Anterior cingulate cortex (tissue), 58 donors: ENCODE results near the gene NUP37.
"Not testable (repeated sequence)": the region's sequence is repeated elsewhere in the genome, so short reads cannot be mapped to it uniquely, and the experiment has no call there.

Experiments
- DNase-seq, 58 donors: peaks; one replicate each; lab custom pipeline; 2025; lab: John Stamatoyannopoulos, UW

NUP37 gene, protein sequence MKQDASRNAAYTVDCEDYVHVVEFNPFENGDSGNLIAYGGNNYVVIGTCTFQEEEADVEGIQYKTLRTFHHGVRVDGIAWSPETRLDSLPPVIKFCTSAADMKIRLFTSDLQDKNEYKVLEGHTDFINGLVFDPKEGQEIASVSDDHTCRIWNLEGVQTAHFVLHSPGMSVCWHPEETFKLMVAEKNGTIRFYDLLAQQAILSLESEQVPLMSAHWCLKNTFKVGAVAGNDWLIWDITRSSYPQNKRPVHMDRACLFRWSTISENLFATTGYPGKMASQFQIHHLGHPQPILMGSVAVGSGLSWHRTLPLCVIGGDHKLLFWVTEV

DNA sequence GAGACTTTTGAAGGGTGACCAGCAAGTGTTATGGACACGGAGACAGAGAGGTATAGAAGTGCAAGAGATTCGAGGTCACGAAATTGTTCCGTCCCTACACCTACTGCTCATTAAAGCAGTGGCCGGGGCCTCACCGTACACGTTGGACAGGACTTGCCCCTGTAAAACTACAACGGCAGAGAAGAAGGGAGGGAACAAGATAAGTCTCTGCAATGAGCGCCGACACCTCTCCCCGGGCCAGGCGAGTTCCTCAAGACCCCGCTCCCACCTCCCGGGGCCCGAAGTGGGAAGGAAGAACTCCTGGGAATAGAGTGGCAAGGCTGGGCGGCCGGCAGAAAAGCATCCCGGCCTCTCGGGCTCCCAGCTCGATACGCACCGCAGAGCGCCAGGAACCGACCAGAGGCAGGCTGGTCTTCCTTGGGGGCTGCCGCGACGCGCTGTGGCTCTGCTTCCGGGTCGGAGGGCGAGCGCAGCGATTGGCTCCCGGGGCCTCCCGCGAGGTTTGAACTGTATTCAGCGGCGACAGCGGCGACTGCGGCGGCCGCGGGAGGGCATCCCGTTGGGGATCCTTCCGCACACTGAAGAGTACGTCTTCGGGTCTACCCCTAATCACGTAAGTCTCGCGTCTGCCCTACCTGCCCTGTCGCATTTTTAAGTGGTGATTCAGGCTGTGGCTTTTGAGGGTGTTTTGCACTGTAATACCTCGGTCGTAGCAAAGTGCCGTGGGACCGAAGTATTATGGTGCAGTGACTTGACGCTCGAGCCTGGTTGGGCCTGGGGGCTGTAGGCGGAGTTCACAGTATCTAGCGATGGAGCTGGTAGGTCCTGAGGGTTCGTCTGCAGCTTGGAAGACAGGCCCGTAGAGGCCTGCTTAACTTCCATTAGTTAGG, at the start of gene NUP37, which contains the start of gene PARPBP:
TSS of gene NUP37 (minus strand) at position 441 of the 890 bp plus-strand sequence. CDS start 1,596 bp downstream, outside the sequence.
TSS of gene PARPBP (plus strand) at position 510 of the 890 bp plus-strand sequence. CDS start 3,706 bp downstream, outside the sequence.
- peak; percentile 31 to 92 (median 82) for DNase-seq

DNA sequence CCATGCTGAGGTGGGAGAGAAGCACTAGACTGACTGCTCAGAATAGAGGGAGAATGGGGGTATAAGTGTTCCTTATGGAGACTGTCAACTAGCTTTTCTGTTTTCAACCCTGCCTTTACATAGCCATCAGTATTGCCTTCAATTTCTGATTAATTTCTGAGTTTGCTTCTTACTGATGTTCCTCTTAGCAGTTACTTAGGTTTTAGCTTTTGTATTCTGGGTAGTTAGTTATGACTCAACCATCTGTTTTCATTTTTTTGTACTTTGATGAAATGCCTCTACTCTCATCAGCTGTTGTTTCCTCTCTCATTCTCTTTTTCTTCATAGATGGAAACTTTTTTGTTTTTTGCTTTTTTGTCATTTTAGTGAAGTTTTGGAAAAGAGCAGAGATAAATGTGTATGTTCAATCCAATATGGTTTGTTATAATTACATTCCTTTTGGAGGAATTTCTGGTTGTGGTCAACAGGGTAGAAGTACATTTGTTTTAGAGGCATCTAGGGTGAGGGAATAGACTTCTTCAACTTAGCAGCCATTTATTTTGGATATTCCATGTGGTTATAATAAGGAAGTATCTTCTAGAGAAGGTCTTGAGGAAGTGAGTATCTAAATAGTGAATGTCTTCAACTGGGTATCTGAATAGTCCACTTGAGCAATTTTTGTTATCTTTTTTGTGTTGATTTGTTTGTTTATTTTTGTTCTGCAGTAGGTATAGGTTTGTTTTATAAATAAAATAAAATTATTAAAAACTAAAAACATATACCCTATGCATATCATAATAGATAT, 48.1 kb upstream of the NUP37 start:
- DNase-seq = no peak

DNA sequence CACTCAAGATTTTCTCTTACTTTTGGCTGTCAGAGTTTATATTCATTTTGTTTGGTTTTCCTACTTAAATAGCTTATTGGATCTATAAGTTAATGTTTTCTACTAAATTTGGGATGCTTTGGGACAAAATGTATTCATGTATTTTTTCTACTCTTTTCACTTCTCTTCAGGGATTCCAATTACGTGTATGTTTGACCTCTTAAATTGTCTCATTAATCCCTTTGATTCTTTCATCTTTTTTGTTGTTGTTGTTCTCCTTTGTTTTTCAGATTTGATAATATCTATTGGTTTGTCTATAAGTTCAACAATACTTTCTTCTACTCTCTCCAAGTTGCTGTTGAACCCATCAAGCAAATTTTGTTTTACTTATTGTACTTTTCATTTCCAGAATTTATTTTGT, 43.5 kb upstream of the NUP37 start:
- DNase-seq = no peak

DNA sequence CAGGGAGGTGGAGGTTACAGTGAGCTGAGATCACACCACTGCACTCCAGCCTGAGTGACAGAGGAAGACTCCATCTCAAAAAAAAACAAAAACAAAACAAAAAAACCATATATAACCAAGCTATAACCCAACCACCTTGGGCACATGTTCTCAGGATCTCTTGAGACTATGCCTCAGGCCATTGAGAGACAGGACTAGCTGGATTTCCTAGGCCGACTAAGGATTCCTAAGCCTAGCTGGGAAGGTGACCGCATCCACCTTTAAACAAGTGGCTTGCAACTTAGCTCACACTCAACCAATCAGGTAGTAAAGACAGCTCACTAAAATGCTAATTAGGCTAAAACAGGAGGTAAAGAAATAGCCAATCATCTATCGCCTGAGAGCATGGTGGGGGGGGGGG, 35.3 kb upstream of the NUP37 start:
- not testable (repeated sequence) for DNase-seq

DNA sequence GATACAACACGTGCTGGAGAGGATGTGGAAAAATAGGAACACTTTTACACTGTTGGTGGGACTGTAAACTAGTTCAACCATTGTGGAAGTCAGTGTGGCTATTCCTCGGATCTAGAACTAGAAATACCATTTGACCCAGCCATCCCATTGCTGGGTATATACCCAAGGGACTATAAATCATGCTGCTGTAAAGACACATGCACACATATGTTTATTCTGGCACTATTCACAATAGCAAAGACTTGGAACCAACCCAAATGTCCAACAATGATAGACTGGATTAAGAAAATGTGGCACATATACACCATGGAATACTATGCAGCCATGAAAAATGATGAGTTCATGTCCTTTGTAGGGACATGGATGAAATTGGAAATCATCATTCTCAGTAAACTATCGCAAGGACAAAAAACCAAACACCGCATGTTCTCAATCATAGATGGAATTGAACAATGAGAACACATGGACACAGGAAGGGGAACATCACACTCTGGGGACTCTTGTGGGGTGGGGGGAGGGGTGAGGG, 27.2 kb upstream of the NUP37 start:
- not testable (repeated sequence) for DNase-seq

DNA sequence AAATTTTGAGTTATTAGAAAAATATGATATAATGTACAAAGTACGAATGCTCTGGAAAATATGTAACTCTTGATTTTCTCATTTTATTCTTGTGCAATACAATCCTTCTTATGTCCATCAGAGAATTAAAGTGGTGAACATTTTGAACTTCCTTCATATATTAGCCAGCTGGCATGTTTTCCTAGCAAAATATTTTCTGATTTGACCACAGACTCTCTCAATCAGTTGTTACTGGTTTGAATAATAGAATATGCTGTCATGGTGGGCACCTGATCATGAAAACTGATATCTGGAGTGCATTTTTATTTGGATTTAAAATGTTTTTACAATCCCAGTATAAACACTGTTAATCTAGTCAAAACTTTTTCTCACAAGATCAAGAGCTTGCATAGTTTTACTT, 24.3 kb upstream of the NUP37 start:
- no peak for DNase-seq

DNA sequence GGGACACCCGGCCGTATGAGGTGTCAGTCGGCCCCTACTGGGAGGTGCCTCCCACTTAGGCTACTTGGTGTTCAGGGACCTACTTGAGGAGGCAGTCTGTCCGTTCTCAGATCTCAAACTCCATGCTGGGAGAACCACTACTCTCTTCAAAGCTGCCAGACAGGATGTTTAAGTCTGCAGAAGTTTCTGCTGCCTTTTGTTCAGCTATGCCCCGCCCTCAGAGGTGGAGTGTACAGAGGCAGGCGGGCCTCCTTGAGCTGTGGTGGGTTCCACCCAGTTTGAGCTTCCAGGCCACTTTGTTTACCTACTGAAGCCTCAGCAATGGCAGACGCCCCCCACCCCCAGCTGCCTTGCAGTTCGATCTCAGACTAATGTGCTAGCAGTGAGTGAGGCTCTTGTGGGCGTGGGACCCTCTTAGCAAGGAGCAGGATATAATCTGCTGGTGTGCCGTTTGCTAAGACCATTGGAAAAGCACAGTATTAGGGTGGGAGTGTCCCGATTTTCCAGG, 23.0 kb upstream of the NUP37 start:
- DNase-seq = not testable (repeated sequence)

DNA sequence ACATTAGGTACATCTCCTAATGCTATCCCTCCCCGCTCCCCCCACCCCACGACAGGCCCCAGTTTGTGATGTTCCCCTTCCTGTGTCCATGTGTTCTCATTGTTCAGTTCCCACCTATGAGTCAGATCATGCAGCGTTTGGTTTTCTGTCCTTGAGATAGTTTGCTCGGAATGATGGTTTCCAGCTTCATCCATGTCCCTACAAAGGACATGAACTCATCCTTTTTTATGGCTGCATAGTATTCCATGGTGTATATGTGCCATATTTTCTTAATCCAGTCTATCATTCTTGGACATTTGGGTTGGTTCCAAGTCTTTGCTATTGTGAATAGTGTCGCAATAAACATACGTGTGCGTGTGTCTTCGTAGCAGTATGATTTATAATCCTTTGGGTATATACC, 17.7 kb upstream of the NUP37 start:
- not testable (repeated sequence) for DNase-seq

DNA sequence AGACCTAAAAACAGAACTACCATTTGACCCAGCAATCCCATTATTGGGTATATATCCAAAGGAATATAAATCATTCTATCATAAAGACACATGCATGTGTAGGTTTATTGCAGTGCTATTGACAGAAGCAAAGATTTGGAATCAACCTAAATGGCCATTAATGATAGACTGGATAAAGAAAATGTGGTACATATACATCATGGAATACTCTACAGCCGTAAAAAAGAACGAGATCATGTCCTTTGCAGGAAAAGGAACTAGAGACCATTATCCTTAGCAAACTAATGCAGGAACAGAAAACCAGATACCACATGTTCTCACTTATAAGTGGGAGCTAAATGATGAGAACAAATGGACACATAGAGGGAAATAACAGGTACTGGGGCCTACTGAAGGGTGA, 11.5 kb upstream of the NUP37 start:
- DNase-seq = not testable (repeated sequence)

DNA sequence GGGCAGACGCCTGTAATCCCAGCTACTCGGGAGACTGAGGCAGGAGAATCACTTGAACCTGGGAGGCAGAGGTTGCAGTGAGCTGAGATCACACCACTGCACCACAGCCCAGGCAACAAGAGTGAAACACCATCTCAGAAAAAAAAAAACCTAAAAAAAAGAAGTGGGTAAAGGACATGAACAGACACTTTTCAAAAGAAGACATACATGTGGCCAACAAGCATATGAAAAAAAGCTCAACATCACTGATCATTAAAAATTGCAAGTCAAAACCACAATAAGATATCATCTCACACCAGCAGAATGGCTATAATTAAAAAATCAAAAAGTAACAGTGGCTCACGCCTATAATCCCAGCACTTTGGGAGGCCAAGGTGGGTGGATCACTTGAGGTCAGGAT, 10.8 kb upstream of the NUP37 start:
- DNase-seq = not testable (repeated sequence)

DNA sequence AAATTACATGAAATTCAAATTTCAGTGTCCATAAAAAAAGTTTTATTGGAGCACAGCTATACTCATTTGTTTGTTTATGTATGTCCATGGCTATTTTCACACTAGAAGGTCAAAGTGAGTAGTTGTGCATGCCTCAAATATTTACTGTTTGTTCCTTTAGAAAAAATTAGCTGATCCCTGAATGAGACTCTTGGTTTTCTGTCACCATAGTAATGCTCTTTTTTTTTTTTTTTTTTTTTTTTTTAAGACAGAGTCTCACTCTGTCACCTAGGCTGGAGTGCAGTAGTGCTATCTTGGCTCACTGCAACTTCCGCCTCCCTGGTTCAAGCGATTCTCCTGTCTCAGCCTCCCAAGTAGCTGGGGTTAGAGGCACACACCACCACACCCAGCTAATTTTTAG, 1.4 kb upstream of the NUP37 start:
- not testable (repeated sequence) for DNase-seq

DNA sequence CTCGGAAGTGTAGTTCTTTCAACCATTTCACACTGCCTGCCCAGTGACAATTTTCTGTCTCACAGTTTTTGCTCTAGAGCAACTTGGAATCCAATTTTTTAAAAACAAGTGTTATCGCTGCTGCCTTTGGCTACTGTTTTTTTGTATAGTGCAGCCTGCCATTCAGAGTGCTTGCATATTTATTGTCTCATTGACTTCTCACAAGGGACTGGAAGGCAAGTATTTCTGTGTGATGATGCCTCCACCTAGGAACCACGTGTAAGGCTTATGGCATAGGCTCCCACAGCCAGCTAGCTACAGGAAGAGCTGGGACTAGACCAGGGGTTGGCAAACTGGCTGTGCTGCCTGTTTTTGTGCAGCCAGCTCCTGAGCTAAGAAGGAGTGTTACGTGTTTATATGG, 972 bp upstream of the NUP37 start:
- DNase-seq = no peak

DNA sequence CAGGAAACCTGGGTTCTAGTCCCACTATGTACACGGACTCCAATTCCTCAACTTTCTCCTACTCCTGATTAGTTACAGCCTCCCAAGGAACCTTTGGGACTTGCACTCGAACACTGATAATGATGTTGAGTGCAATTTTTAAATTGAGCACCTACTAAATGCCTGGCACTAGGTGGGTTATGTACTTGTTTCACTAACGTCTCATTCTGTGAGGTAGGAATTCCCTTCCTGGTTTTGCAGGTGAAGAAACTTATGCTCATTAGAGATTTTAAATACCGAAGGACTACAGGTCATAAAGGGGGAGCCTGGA, 605 bp upstream of the NUP37 start:
- no peak for DNase-seq

DNA sequence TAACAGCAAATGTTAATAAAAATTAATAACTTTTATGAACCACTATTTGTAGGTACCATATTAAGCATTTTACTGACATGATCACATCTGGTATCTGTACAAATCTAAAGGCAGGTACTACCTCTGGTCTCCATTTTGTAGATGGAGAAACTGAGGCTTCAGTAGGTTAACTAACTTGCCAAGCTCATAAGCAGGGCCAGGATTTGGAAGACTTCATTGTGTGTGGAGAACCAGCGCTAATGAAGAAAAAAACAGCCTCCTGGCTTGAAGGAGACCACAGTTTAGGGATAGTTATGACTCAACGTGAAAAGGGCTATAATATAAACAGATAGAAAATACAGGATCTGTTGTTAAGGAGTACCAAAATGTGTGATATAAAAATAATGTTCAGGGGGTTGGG, 1.0 kb downstream of the NUP37 start:
- DNase-seq = no peak

DNA sequence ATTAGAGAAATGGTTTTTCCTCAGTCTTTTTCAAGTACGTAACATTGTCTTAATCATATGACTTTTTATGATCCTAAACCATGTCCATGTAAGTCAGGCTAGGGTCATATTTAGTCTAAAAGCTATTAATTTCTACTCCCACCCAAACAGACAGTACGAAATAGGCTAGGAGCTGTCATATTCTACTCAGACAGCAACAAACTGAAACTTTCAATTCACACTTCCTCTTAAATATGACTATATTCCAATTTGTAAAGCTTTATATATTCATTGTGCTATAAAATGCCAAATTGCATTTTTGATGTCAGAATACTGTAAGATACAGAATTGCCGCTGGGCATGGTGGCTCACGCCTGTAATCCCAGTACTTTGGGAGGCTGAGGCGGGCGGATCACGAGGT, 3.5 kb downstream of the NUP37 start:
- no peak for DNase-seq

DNA sequence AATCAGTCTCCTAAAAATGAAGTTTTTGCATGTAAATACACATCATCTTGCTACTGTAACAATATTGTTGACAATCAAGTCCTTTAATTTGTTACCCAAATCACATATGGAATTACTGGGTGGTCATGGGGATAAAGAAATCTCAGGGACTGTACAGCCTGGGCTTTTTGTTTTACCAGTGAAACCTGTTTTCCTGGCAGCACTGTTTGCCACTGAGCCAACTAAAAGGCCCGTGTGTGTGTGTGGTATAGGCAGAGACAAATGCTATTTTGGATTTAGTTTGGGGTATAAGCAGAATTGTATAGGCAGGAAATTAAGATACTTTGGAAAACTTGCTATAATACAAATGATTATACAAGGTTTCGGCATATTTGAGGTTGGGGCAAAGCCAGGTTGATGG, 5.7 kb downstream of the NUP37 start:
- no peak for DNase-seq

DNA sequence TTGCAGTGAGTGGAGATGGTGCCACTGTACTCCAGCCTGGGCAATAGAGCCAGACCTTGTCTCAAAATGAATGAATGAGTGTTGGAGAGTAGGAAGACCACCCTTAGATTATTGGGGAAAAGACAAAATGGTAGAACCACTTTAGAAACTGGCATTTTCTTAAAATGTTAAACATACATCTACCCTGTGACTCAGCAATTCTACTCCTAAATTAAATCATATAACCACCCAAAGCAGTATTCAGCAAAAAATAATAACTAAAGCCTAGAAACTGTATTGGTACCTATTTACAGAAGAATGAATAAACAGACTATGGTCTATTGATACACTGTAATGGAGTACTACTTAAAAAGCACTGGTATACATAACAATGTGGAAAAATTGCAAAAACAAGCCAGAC, 9.1 kb downstream of the NUP37 start:
- no peak for DNase-seq

DNA sequence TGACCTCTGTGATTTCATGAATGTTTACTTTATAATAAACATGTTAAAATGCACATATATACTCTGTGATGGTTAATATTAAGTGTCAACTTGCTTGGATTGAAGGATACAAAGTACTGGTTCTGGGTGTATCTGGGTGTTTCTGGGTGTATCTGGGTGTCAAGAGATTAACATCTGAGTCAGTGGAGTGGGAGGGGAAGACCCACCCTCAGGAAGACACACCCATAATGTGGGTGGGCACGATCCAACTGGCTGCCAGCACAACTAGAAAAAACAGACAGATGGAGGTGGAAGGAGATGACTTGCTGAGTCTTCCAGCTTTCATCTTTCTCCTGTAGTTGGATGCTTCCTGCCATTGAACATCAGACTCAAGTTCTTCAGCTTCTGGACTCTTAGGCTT, 11.9 kb downstream of the NUP37 start:
- no peak for DNase-seq

DNA sequence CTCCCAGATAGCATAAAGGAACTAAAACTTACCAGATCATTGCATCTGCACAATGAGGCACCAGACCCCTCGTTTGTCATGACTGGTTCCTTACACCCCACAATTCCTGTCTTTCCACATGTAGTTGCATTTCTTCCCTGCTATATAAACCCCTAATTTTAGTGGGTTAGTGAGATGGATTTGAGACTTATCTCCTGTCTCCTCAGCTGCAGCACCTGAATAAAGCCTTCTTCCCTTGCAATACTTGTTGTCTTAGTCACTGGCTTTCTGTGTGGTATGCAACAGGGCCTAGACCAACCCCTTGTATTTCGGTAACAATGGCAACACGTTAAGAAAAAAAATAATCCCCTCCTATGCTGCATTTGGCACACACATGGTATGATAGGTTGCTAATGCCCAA, 13.0 kb downstream of the NUP37 start:
- DNase-seq = no peak

DNA sequence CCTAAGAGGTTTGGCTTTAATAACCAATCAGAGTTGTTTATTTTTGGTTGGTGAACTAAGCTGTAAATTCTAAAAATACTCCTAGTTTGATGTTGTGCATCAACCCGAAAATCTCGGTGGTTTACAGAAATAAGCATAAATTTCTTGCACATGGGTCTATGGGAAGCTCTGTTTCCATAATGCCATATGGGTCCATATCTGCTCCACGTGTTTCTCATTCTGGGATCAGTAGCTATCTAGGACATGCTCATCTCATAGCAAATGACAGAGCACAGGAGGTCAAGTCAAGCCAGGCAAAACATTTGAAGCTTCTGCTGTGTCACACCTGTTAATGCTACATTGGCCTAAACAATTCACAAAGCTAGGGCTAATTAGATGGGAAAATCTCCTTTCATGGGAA, 23.1 kb downstream of the NUP37 start:
- no peak for DNase-seq
